ENCODE measurements around the gene COX19.

COX19 gene

DNA sequence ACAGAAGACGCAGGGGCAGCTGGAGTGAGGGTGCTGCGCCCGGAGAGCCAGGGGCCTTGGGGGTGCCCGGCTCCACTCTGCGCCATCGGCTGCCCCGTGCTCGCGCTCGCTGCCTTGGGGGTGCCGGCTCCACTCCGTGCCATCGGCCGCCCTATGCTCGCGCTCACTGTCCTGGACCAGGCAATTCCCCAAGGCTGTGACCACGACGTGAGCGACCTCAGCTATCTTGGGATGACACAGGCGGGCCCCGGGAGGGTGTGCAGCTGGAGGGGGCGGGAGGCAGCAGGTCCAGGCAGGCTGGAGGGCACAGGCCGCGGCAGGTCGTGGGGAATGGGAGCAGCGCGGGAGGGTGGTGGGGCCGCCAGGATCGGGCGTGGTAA is 37.4 kb upstream of the COX19 start:
- Histone ChIP-seq H3K4me1 (no peaks in the 10 kb centered on the region), H3K9me3 (no peaks in the 10 kb centered on the region), H3K27me3 (no peaks in the 10 kb centered on the region), H3K36me3 (peaks cover 16% of the 10 kb centered on the region), H3K4me3 (ENCODE audit: low read depth, low read length) (no peak overlapping the region)
- TF ChIP-seq CTCF (IDR thresholded peaks at IDR 0.05; ENCODE audit: low read depth, low read length): no peak
- no peak for DNase-seq

- no peak overlapping the region for H3K4me3 ChIP-seq (ENCODE audit: low read depth, low read length)
- peaks cover 19% of the 10 kb centered on the region for H3K36me3 ChIP-seq
- no peaks in the 10 kb centered on the region for H3K4me1 ChIP-seq
- H3K27me3 ChIP-seq: no peaks in the 10 kb centered on the region
- TF ChIP-seq CTCF (IDR thresholded peaks at IDR 0.05; ENCODE audit: low read depth, low read length): no peak
- DNase-seq: no peak
- no peaks in the 10 kb centered on the region for H3K9me3 ChIP-seq
Observed at GRCh38 chr7:1012004-1012715, 36.8 kb upstream of the COX19 start.

- Histone ChIP-seq H3K4me1 (no peaks in the 10 kb centered on the region), H3K36me3 (peaks cover 21% of the 10 kb centered on the region), H3K9me3 (no peaks in the 10 kb centered on the region), H3K4me3 (ENCODE audit: low read depth, low read length) (no peak overlapping the region), H3K27me3 (no peaks in the 10 kb centered on the region)
- DNase-seq: no peak
- TF ChIP-seq CTCF (IDR thresholded peaks at IDR 0.05; ENCODE audit: low read depth, low read length): no peak
Observed at GRCh38 chr7:1011297-1012003, 36.1 kb upstream of the COX19 start.

GRCh38 chr7:1010226-1010625 is 34.9 kb upstream of the COX19 start:
- DNase-seq: no peak
- peaks cover 21% of the 10 kb centered on the region for H3K36me3 ChIP-seq
- no peaks in the 10 kb centered on the region for H3K27me3 ChIP-seq
- no peaks in the 10 kb centered on the region for H3K4me1 ChIP-seq
- H3K4me3 ChIP-seq (ENCODE audit: low read depth, low read length): no peak overlapping the region
- H3K9me3 ChIP-seq: no peaks in the 10 kb centered on the region
- TF ChIP-seq CTCF (IDR thresholded peaks at IDR 0.05; ENCODE audit: low read depth, low read length): no peak

GRCh38 chr7:1009747-1010146 is 34.4 kb upstream of the COX19 start:
- DNase-seq: no peak
- H3K27me3 ChIP-seq: no peaks in the 10 kb centered on the region
- no peaks in the 10 kb centered on the region for H3K9me3 ChIP-seq
- no peak overlapping the region for H3K4me3 ChIP-seq (ENCODE audit: low read depth, low read length)
- peaks cover 21% of the 10 kb centered on the region for H3K36me3 ChIP-seq
- H3K4me1 ChIP-seq: no peaks in the 10 kb centered on the region
- TF ChIP-seq CTCF (IDR thresholded peaks at IDR 0.05; ENCODE audit: low read depth, low read length): no peak

DNA sequence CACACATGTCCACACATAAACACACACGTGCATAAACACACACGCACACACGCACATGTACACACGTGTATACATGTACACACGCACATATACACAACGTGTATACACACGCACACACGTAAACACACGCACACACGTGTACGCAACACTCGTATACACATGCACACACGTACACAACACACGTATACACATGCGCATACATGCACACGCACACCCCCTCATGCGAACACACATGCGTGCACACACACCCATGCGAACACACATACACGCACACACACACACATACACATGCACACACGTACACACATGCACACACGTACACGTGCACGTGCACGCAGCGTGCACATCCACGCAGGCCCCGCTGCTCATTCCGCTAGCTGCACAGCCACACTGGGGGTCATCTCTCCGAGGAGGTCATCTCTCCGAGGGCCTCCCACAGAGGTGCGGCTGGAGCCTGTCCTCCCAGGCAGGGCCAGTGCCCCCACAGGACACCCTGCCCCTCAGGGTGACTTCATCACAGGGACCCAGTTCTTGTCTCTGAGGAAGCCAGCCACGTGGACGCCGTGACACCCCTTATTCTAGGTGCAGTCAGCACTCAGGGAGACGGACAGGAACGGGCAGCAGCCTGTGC is 33.5 kb upstream of the COX19 start:
- Histone ChIP-seq H3K9me3 (no peaks in the 10 kb centered on the region), H3K4me1 (no peaks in the 10 kb centered on the region), H3K4me3 (ENCODE audit: low read depth, low read length) (no peak overlapping the region), H3K36me3 (peaks cover 21% of the 10 kb centered on the region), H3K27me3 (no peaks in the 10 kb centered on the region)
- TF ChIP-seq CTCF (IDR thresholded peaks at IDR 0.05; ENCODE audit: low read depth, low read length): no peak
- no peak for DNase-seq
